IMR-90 (cell line): ENCODE data around the gene COL5A2. TPM values are rescaled to one million over a fixed set of nuclear protein-coding genes. Genes with fewer than 3 reads are reported as not detected.

ENCODE experiments used
- ATAC-seq: fragments of 200-7000 bp; cut with Tn5 transposase; 2 replicates; pipeline ENCODE4 v1.9.1; 2020; ENCODE audit warnings: low read depth, mild to moderate bottlenecking, moderate library complexity
- BruUV-seq: library from RNA; stranded (reverse); fragments of 400-500 nt; replicated peaks from 2 replicates; lab custom pipeline; 2021; lab: Mats Ljungman, UMichigan
- CTCF ChIA-PET: fragments of 300-600 bp; formaldehyde crosslinking; extraction: SDS; loops from one replicate; lab custom pipeline; 2021; ENCODE audit warnings: antibody characterized with exemption; lab: Yijun Ruan, JAX
- POLR2A ChIA-PET: fragments of 300-600 bp; sonication (Branson Sonifier 250); formaldehyde crosslinking; loops from one replicate; lab custom pipeline; 2022; ENCODE audit warnings: antibody characterized with exemption; ENCODE audit not compliant: unreplicated experiment; lab: Charles Lee
- DNase-seq: peaks from one replicate; pipeline ENCODE4 v3.0.0; 2013
- H2AFZ ChIP-seq: replicated peaks from 2 replicates; pipeline ENCODE3; 2013; ENCODE audit warnings: low read length, mild to moderate bottlenecking; ENCODE audit not compliant: poor library complexity
- H2AK5ac ChIP-seq: 2 replicates; pipeline ENCODE4 v1.6.1; 2013; ENCODE audit warnings: low read depth, low read length, inconsistent platforms
- H2AK9ac ChIP-seq: replicated peaks from 2 replicates; pipeline ENCODE3; 2013; ENCODE audit warnings: mild to moderate bottlenecking, low read depth, low read length, moderate library complexity; ENCODE audit not compliant: poor library complexity
- H2BK120ac ChIP-seq: 2 replicates; pipeline ENCODE4 v1.6.1; 2013; ENCODE audit warnings: low read depth, low read length, inconsistent platforms
- H2BK15ac ChIP-seq: 3 replicates; pipeline ENCODE4 v1.6.1; 2013; ENCODE audit warnings: low read depth, low read length, inconsistent platforms
- H2BK20ac ChIP-seq: 2 replicates; pipeline ENCODE4 v1.6.1; 2013; ENCODE audit warnings: low read depth, mild to moderate bottlenecking, inconsistent platforms, low read length, moderate library complexity
- H2BK5ac ChIP-seq: 2 replicates; pipeline ENCODE4 v1.6.1; 2013; ENCODE audit warnings: mild to moderate bottlenecking, low read depth, low read length, inconsistent platforms; ENCODE audit not compliant: poor library complexity, severe bottlenecking
- H3K14ac ChIP-seq: replicated peaks from 2 replicates; pipeline ENCODE4 v1.6.1; 2013; ENCODE audit warnings: low read depth, low read length, inconsistent platforms
- H3K18ac ChIP-seq: 2 replicates; pipeline ENCODE4 v1.6.1; 2013; ENCODE audit warnings: low read depth, low read length, control low read depth
- H3K23ac ChIP-seq: 2 replicates; pipeline ENCODE4 v1.6.1; 2013; ENCODE audit warnings: low read depth, low read length, inconsistent platforms
- H3K27ac ChIP-seq: 2 replicates; pipeline ENCODE4 v1.5.1; 2013; ENCODE audit warnings: mild to moderate bottlenecking, control low read depth, low read length; ENCODE audit not compliant: insufficient read depth
- H3K27me3 ChIP-seq: 2 replicates; pipeline ENCODE4 v1.6.1; 2013; ENCODE audit warnings: low read length; ENCODE audit not compliant: control insufficient read depth, insufficient read depth
- H3K36me3 ChIP-seq: 2 replicates; pipeline ENCODE4 v1.6.1; 2013; ENCODE audit warnings: low read length, mixed read lengths; ENCODE audit not compliant: control insufficient read depth, insufficient read depth
- H3K4ac ChIP-seq: 2 replicates; pipeline ENCODE4 v1.6.1; 2013; ENCODE audit warnings: low read depth, low read length, inconsistent platforms
- H3K4me1 ChIP-seq: 2 replicates; pipeline ENCODE4 v1.6.1; 2013; ENCODE audit warnings: low read length, mixed read lengths; ENCODE audit not compliant: control insufficient read depth, insufficient read depth
- H3K4me2 ChIP-seq: 2 replicates; pipeline ENCODE4 v1.6.1; 2013; ENCODE audit warnings: low read depth, mild to moderate bottlenecking, control low read depth, low read length, moderate library complexity
- H3K4me3 ChIP-seq: 2 replicates; pipeline ENCODE4 v1.5.1; 2013; ENCODE audit warnings: low read depth, mild to moderate bottlenecking, control low read depth, low read length, moderate library complexity; ENCODE audit not compliant: insufficient read depth
- H3K56ac ChIP-seq: 2 replicates; pipeline ENCODE4 v1.6.1; 2013; ENCODE audit warnings: low read length, inconsistent platforms; ENCODE audit not compliant: insufficient read depth; ENCODE audit errors: extremely low read depth
- H3K79me1 ChIP-seq, 2 experiments: 2 replicates each; pipeline ENCODE4 v1.6.1; 2013; ENCODE audit warnings: low read length in 2 of 2, inconsistent platforms in 1 of 2, low read depth in 1 of 2
- H3K9ac ChIP-seq: 2 replicates; pipeline ENCODE4 v1.6.1; 2013; ENCODE audit warnings: low read depth, low read length, control low read depth
- H3K9me1 ChIP-seq: 2 replicates; pipeline ENCODE4 v1.6.1; 2013; ENCODE audit warnings: low read length, inconsistent platforms; ENCODE audit not compliant: insufficient read depth
- H3K9me3 ChIP-seq: 2 replicates; pipeline ENCODE4 v1.6.1; 2013; ENCODE audit warnings: low read length; ENCODE audit not compliant: control insufficient read depth, insufficient read depth
- H4K20me1 ChIP-seq: 2 replicates; pipeline ENCODE4 v1.6.1; 2013; ENCODE audit warnings: low read length, inconsistent platforms; ENCODE audit not compliant: insufficient read depth
- H4K5ac ChIP-seq: 2 replicates; pipeline ENCODE4 v1.6.1; 2013; ENCODE audit warnings: mild to moderate bottlenecking, low read depth, low read length, control low read depth
- H4K8ac ChIP-seq, 2 experiments: 2 replicates each; pipeline ENCODE4 v1.6.1; 2013; ENCODE audit warnings: low read depth in 2 of 2, low read length in 2 of 2, control low read depth in 1 of 2, inconsistent platforms in 1 of 2
- H4K91ac ChIP-seq: 2 replicates; pipeline ENCODE4 v1.6.1; 2013; ENCODE audit warnings: low read depth, low read length, inconsistent platforms; ENCODE audit not compliant: insufficient read depth
- BHLHE40 ChIP-seq: fragments of 150-350 bp; IDR thresholded peaks from 2 replicates; pipeline ENCODE4 v1.6.1; 2016; ENCODE audit warnings: mild to moderate bottlenecking, low read depth, low read length
- CEBPB ChIP-seq: IDR thresholded peaks from 2 replicates; pipeline ENCODE4 v1.6.1; 2012; ENCODE audit warnings: low read depth, low read length, improper control_type of control experiment
- CHD1 ChIP-seq: IDR thresholded peaks from 2 replicates; pipeline ENCODE4 v1.6.1; 2012; ENCODE audit warnings: low read depth, low read length, improper control_type of control experiment
- CTCF ChIP-seq: conservative IDR thresholded peaks from 2 replicates; pipeline ENCODE4 v1.5.1; 2012; ENCODE audit warnings: mild to moderate bottlenecking, low read depth, low read length, improper control_type of control experiment
- ELK1 ChIP-seq: fragments of 150-350 bp; IDR thresholded peaks from 2 replicates; pipeline ENCODE4 v1.6.1; 2016; ENCODE audit warnings: low read depth, mild to moderate bottlenecking, low read length, moderate library complexity, borderline replicate concordance
- FOS ChIP-seq: fragments of 150-350 bp; IDR thresholded peaks from 2 replicates; pipeline ENCODE4 v1.6.1; 2016; ENCODE audit warnings: low read depth, low read length
- MAFK ChIP-seq: IDR thresholded peaks from 2 replicates; pipeline ENCODE4 v1.6.1; 2012; ENCODE audit warnings: low read depth, low read length, improper control_type of control experiment
- MAZ ChIP-seq: IDR thresholded peaks from 2 replicates; pipeline ENCODE4 v1.6.1; 2012; ENCODE audit warnings: low read depth, mild to moderate bottlenecking, low read length, improper control_type of control experiment, moderate library complexity, borderline replicate concordance
- NFE2L2 ChIP-seq: fragments of 150-350 bp; IDR thresholded peaks from 2 replicates; pipeline ENCODE4 v1.6.1; 2016; ENCODE audit warnings: low read depth, mild to moderate bottlenecking, low read length
- POLR2A ChIP-seq: IDR thresholded peaks from 2 replicates; pipeline ENCODE4 v1.6.1; 2012; ENCODE audit warnings: mild to moderate bottlenecking, low read depth, low read length
- RAD21 ChIP-seq: IDR thresholded peaks from 2 replicates; pipeline ENCODE4 v1.6.1; 2012; ENCODE audit warnings: low read length, improper control_type of control experiment
- RCOR1 ChIP-seq: IDR thresholded peaks from 2 replicates; pipeline ENCODE4 v1.6.1; 2012; ENCODE audit warnings: mild to moderate bottlenecking, low read length, improper control_type of control experiment; ENCODE audit not compliant: insufficient replicate concordance
- RFX5 ChIP-seq: IDR thresholded peaks from 2 replicates; pipeline ENCODE4 v1.8.0; 2012; ENCODE audit warnings: low read depth, mild to moderate bottlenecking, low read length, moderate library complexity
- USF2 ChIP-seq: fragments of 150-350 bp; IDR thresholded peaks from 2 replicates; pipeline ENCODE4 v1.6.1; 2017; ENCODE audit warnings: mild to moderate bottlenecking, antibody characterized with exemption, low read length, low read depth
- WGBS, 2 experiments: methylation state at CpG; one replicate each; pipeline versions ENCODE4 v1.1.5 to v1.1.7; 2013; ENCODE audit warnings: missing lambda C conversion rate in 2 of 2; ENCODE audit not compliant: insufficient read length in 1 of 2; ENCODE audit errors: extremely low coverage in 2 of 2; 5-methylcytosine and 5-hydroxymethylcytosine counted together
- dilution Hi-C: fragments of 300-500 bp; cut with HindIII; formaldehyde crosslinking; loops from one replicate; pipeline ENCODE4 v1.14.3; 2018; ENCODE audit warnings: low sequenced_read_pairs; ENCODE audit not compliant: unreplicated experiment
- in situ Hi-C: fragments of 300-500 bp; cut with MboI; formaldehyde crosslinking; loops from 3 replicates; pipeline ENCODE4 v1.14.3; 2019; ENCODE audit warnings: low sequenced_read_pairs, inconsistent platforms, mixed read lengths
- intact Hi-C: fragments of 100-400 bp; cut with micrococcal nuclease; formaldehyde crosslinking; loops from 2 replicates; pipeline ENCODE4 v1.10.0; 2022
- polyA plus RNA-seq, 3 experiments: library from polyadenylated mRNA; depleted of rRNA; stranded (reverse); fragments of >200 nt; gene quantifications; 2 replicates each; pipeline ENCODE4 v1.2.3, GENCODE V29; 2012; ENCODE audit warnings: low replicate concordance in 1 of 3
- total RNA-seq: library from RNA; depleted of rRNA; stranded (reverse); fragments of >200 nt; gene quantifications from 2 replicates; pipeline ENCODE4 v1.2.3, GENCODE V29; 2012

Gene COL5A2
- total and polyA plus RNA-seq, 2 of the 4 experiments (the other 2 are of a cell fraction) = 181 to 257 TPM

- Histone ChIP-seq H3K56ac (no peak overlapping the region), H4K5ac (no peak overlapping the region), H3K27me3 (no peaks in the 10 kb centered on the region), H3K36me3 (no peaks in the 10 kb centered on the region), H2BK120ac (no peak overlapping the region), H3K9me1 (no peaks in the 10 kb centered on the region), H3K4me2 (no peak overlapping the region), H3K79me1 (no peaks in the 10 kb centered on the region; a peak in 1 of 4 replicates), H3K4me1 (peaks cover 2% of the 10 kb centered on the region; the same call in 1 of the 2 replicates), H3K4me3 (no peak overlapping the region), H3K23ac (no peak overlapping the region), H3K14ac (no peak overlapping the region), H2BK5ac (no peak overlapping the region), H4K8ac (no peak overlapping the region), H2AK9ac (no peak overlapping the region), H2AFZ (no peak overlapping the region), H3K27ac (no peak overlapping the region), H2AK5ac (0 out of 2 replicates have a peak overlapping the region, but pooled peaks have one; percentile 60), H4K91ac (no peak overlapping the region), H3K18ac (no peak overlapping the region), H2BK15ac (no peak overlapping the region), H3K9ac (no peak overlapping the region), H2BK20ac (no peak overlapping the region; the same call in 1 of the 2 replicates), H3K9me3 (no peaks in the 10 kb centered on the region), H4K20me1 (no peaks in the 10 kb centered on the region), H3K4ac (no peak overlapping the region)
- DNase-seq (no peak), ATAC-seq (no peak)
- dilution Hi-C loops = no loop called here
- no TSS peak for BruUV-seq
- POLR2A ChIA-PET = no interaction called here
- in situ Hi-C loops = no loop called here
- 88% methylated on average over 1 of the region's 1 CpG; no CpG with 5 or more reads in 1 of the 2 experiments for WGBS, 2 experiments
- intact Hi-C loops = no loop called here
- CTCF ChIA-PET = interaction anchor here (1.8 kb wide), 1 partner anchor 95 kb away, joined by 4 read pairs; no protein-coding TSS in a partner anchor
- TF ChIP-seq USF2 (no peak), NFE2L2 (no peak), CHD1 (no peak), RAD21 (no peak), CTCF (no peak), ELK1 (no peak), CEBPB (no peak), BHLHE40 (no peak), POLR2A (no peak), MAFK (no peak), RFX5 (no peak), FOS (no peak), MAZ (no peak), RCOR1 (no peak)
Measured at GRCh38 chr2:189192766-189193165, 13.2 kb upstream of the COL5A2 start.
